SU-DHL-6 (cell line): Measurements from ENCODE around the gene COL6A1.

Experiments
- H2AFZ ChIP-seq: fragments of 200-600 bp; sonication (generic); 2 replicates; pipeline ENCODE4 v1.6.1; 2014; ENCODE audit warnings: low read depth, mild to moderate bottlenecking, moderate library complexity, mixed read lengths, antibody characterized with exemption, low read length; ENCODE audit not compliant: severe bottlenecking
- H3F3A ChIP-seq: fragments of 200-600 bp; shearing (Covaris generic); 2 replicates; pipeline ENCODE4 v1.6.0; 2016; ENCODE audit warnings: antibody characterized with exemption, mild to moderate bottlenecking; ENCODE audit not compliant: insufficient read depth
- H3K27ac ChIP-seq: fragments of 200-600 bp; sonication (generic); 2 replicates; pipeline ENCODE4 v1.5.1; 2016; ENCODE audit warnings: low read depth, mild to moderate bottlenecking, low read length, moderate library complexity, mixed read lengths
- H3K27me3 ChIP-seq: fragments of 200-600 bp; sonication (generic), shearing (Covaris generic); 2 replicates; pipeline ENCODE4 v1.6.0; 2014; ENCODE audit warnings: mild to moderate bottlenecking, low read length
- H3K36me3 ChIP-seq: fragments of 200-600 bp; sonication (generic); 2 replicates; pipeline ENCODE4 v1.6.1; 2014; ENCODE audit warnings: mild to moderate bottlenecking, low read length, mixed read lengths
- H3K4me2 ChIP-seq: fragments of 300-600, 200-600 bp; shearing (Covaris generic), sonication (generic); 2 replicates; pipeline ENCODE4 v1.6.0; 2014; ENCODE audit warnings: low read length, low read depth, mild to moderate bottlenecking; ENCODE audit not compliant: poor library complexity, severe bottlenecking
- H3K4me3 ChIP-seq: fragments of 200-600 bp; sonication (generic); 2 replicates; pipeline ENCODE4 v1.5.1; 2014; ENCODE audit warnings: antibody characterized with exemption, low read length, mild to moderate bottlenecking, mixed read lengths; ENCODE audit not compliant: insufficient read depth, poor library complexity, severe bottlenecking
- H3K79me2 ChIP-seq: fragments of 200-600 bp; sonication (generic); 2 replicates; pipeline ENCODE4 v1.6.1; 2014; ENCODE audit warnings: mild to moderate bottlenecking, low read length, moderate library complexity; ENCODE audit not compliant: insufficient read depth
- H3K9ac ChIP-seq: fragments of 200-600 bp; sonication (generic); 2 replicates; pipeline ENCODE4 v1.7.0; 2014; ENCODE audit warnings: mild to moderate bottlenecking, low read length
- H3K9me2 ChIP-seq: fragments of 200-600 bp; sonication (generic); replicated peaks from 2 replicates; pipeline ENCODE4 v1.6.1; 2014; ENCODE audit warnings: low read length; ENCODE audit not compliant: insufficient read depth
- H3K9me3 ChIP-seq: fragments of 200-600 bp; sonication (generic); 2 replicates; pipeline ENCODE4 v1.6.1; 2014; ENCODE audit warnings: low read length, mixed read lengths; ENCODE audit not compliant: insufficient read depth
- H4K20me1 ChIP-seq: fragments of 200-600 bp; sonication (generic); 2 replicates; pipeline ENCODE4 v1.6.1; 2014; ENCODE audit warnings: low read depth, mild to moderate bottlenecking, antibody characterized with exemption, low read length, moderate library complexity, mixed read lengths
- EZH2phosphoT487 ChIP-seq: fragments of 200-600 bp; sonication (generic), shearing (Covaris generic); conservative IDR thresholded peaks from 2 replicates; pipeline ENCODE4 v1.6.1; 2018; ENCODE audit warnings: mild to moderate bottlenecking, antibody characterized with exemption, low read length, moderate library complexity, mixed read lengths
- TF ChIP-seq, protein P1 (sequence below): fragments of 200-600 bp; sonication (generic); IDR thresholded peaks from one replicate; pipeline ENCODE4 v1.5.1; 2017; ENCODE audit warnings: antibody characterized with exemption, mild to moderate bottlenecking, low read length, moderate library complexity; ENCODE audit not compliant: insufficient read depth, poor library complexity, severe bottlenecking

Gene COL6A1

DNA sequence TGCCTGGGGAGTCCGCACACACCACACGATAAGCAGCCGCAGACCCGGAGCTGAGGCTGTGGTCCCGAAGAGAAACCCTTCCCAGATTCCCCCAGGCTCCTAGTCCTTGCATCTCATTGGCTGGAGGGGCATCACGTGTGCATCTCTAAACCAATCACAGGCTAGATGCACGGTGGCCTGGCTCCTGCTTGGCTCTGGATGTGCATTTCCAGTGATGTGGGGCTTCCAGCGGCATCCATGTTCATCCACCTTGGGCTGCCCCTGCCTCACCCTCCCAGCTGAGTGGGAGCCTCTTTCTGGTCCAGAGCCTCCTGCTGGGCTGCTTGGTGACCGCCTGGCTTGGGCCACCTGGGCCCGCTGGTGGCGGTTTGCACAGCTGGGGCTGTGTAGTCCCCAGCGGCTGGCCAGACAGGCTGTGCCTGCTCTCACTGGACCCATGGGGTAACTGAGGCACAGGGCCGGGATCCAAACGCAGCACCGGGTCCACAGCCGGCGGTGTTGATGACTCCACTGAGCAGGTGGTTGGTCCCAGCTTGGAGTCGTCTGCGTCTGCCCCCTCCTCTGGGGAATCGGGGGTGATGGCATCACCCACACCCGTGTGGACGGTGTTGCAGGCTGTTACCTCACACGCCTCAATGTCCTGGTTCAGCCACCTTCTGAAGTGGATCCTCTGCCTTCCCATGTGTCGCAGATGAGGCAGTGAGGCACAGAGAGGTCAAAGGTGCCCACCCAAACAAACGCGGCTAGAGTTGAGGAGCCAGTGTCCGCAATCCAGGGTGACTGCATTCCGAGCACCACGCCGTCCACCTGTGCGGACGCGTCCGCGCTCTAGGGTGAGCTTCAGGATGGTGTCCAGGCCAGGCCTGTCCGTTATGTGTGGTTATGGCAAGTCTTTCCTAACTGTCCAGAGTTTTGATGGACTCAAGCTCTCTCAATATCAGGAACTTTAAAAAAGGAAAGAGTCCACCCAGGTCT is 41.3 kb downstream of the COL6A1 start:
- Histone ChIP-seq H3K9me2 (no peaks in the 10 kb centered on the region), H3K79me2 (no peaks in the 10 kb centered on the region), H4K20me1 (no peaks in the 10 kb centered on the region), H3K27me3 (no peaks in the 10 kb centered on the region), H3K36me3 (no peaks in the 10 kb centered on the region), H3K27ac (no peak overlapping the region), H3F3A (no peaks in the 10 kb centered on the region), H2AFZ (no peak overlapping the region), H3K4me2 (no peak overlapping the region), H3K9ac (no peak overlapping the region), H3K4me3 (no peak overlapping the region), H3K9me3 (no peaks in the 10 kb centered on the region)
- no peak for TF ChIP-seq EZH2phosphoT487
- TF ChIP-seq, protein P1, sequence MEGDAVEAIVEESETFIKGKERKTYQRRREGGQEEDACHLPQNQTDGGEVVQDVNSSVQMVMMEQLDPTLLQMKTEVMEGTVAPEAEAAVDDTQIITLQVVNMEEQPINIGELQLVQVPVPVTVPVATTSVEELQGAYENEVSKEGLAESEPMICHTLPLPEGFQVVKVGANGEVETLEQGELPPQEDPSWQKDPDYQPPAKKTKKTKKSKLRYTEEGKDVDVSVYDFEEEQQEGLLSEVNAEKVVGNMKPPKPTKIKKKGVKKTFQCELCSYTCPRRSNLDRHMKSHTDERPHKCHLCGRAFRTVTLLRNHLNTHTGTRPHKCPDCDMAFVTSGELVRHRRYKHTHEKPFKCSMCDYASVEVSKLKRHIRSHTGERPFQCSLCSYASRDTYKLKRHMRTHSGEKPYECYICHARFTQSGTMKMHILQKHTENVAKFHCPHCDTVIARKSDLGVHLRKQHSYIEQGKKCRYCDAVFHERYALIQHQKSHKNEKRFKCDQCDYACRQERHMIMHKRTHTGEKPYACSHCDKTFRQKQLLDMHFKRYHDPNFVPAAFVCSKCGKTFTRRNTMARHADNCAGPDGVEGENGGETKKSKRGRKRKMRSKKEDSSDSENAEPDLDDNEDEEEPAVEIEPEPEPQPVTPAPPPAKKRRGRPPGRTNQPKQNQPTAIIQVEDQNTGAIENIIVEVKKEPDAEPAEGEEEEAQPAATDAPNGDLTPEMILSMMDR: no peak

DNA sequence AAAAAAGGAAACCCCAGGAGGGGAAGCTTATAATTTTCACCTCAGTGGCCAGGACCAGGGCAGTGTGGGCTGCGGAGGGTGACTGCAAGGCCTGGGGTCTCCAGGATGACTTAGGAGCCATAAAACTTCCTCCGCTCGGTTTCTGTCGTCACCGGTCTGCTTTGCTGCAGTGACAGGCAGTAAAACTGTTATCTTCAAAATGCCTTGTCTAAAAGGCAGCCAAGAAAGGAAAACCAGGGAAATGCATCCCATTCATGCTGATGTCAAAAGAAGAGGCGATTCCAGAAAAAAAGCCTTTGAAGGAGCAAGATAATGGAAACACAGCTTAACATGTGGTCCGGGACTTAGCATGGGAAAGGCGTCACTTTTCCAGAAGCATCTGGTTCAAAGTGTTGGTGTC is 42.0 kb downstream of the COL6A1 start:
- H2AFZ ChIP-seq: no peak overlapping the region

GRCh38 chr21:46024141-46024540 is 42.6 kb downstream of the COL6A1 start:
- Histone ChIP-seq H3K79me2 (no peaks in the 10 kb centered on the region), H3K4me3 (no peak overlapping the region), H3K36me3 (no peaks in the 10 kb centered on the region), H2AFZ (no peak overlapping the region), H4K20me1 (no peaks in the 10 kb centered on the region), H3K9me3 (0 out of 2 replicates have a peak, but pooled peaks cover 1% of the 10 kb centered on the region), H3K9me2 (no peaks in the 10 kb centered on the region), H3K27ac (no peak overlapping the region), H3K9ac (no peak overlapping the region), H3K27me3 (no peaks in the 10 kb centered on the region), H3K4me2 (no peak overlapping the region), H3F3A (no peaks in the 10 kb centered on the region)
- TF ChIP-seq, protein P1: no peak
- TF ChIP-seq EZH2phosphoT487: no peak

More for the DNA sequence above, 42.0 kb downstream of the COL6A1 start:
- Histone ChIP-seq H3K4me3 (no peak overlapping the region), H3F3A (no peaks in the 10 kb centered on the region), H3K79me2 (no peaks in the 10 kb centered on the region), H3K4me2 (no peak overlapping the region), H3K27me3 (no peaks in the 10 kb centered on the region), H4K20me1 (no peaks in the 10 kb centered on the region), H3K9me3 (no peaks in the 10 kb centered on the region), H3K36me3 (no peaks in the 10 kb centered on the region), H3K27ac (no peak overlapping the region), H3K9me2 (no peaks in the 10 kb centered on the region), H3K9ac (no peak overlapping the region)
- no peak for TF ChIP-seq EZH2phosphoT487
- TF ChIP-seq, protein P1: no peak
